ENCODE measurements around the gene ADI1.
A peak's percentile ranks its signal among the peaks of the same experiment; 100 is the strongest.
"Not testable (repeated sequence)": the region's sequence is repeated elsewhere in the genome, so short reads cannot be mapped to it uniquely, and the experiment has no call there.

ADI1 gene

GRCh38 chr2:3493615-3494007 lies 25.7 kb downstream of the ADI1 start:
- no peak for DNase-seq (ENCODE audit: low read depth)

- DNase-seq (ENCODE audit: low read depth) = peak; percentile 87
These were observed 26.2 kb downstream of the ADI1 start for GRCh38 chr2:3492951-3493614.

- not testable (repeated sequence) for DNase-seq (ENCODE audit: low read depth)
These were observed 26.9 kb downstream of the ADI1 start for GRCh38 chr2:3492475-3492787.

- no peak for DNase-seq (ENCODE audit: low read depth)
These were observed 27.4 kb downstream of the ADI1 start for GRCh38 chr2:3491716-3492474.

- no peak for DNase-seq (ENCODE audit: low read depth)
These were observed 28.0 kb downstream of the ADI1 start for GRCh38 chr2:3491306-3491705.

- no peak for DNase-seq (ENCODE audit: low read depth)
These were observed 28.9 kb downstream of the ADI1 start for GRCh38 chr2:3490191-3491170.

GRCh38 chr2:3489764-3490115 lies 29.6 kb downstream of the ADI1 start:
- DNase-seq (ENCODE audit: low read depth) = no peak

GRCh38 chr2:3488855-3489763 lies 30.2 kb downstream of the ADI1 start:
- no peak for DNase-seq (ENCODE audit: low read depth)

GRCh38 chr2:3488061-3488531 lies 31.2 kb downstream of the ADI1 start:
- DNase-seq (ENCODE audit: low read depth) = no peak

- no peak for DNase-seq (ENCODE audit: low read depth)
These were observed 31.9 kb downstream of the ADI1 start for GRCh38 chr2:3487432-3487831.

GRCh38 chr2:3487028-3487425 lies 32.3 kb downstream of the ADI1 start:
- DNase-seq (ENCODE audit: low read depth) = no peak

GRCh38 chr2:3486047-3487027 lies 33.0 kb downstream of the ADI1 start:
- no peak for DNase-seq (ENCODE audit: low read depth)

GRCh38 chr2:3485166-3485565 lies 34.2 kb downstream of the ADI1 start:
- no peak for DNase-seq (ENCODE audit: low read depth)

GRCh38 chr2:3483986-3484960 lies 35.1 kb downstream of the ADI1 start:
- no peak for DNase-seq (ENCODE audit: low read depth)

GRCh38 chr2:3483227-3483985 lies 35.9 kb downstream of the ADI1 start:
- no peak for DNase-seq (ENCODE audit: low read depth)

GRCh38 chr2:3482363-3482821 lies 36.9 kb downstream of the ADI1 start:
- DNase-seq (ENCODE audit: low read depth) = no peak

GRCh38 chr2:3481736-3482362 lies 37.5 kb downstream of the ADI1 start:
- DNase-seq (ENCODE audit: low read depth) = no peak

GRCh38 chr2:3481011-3481400 lies 38.3 kb downstream of the ADI1 start:
- DNase-seq (ENCODE audit: low read depth) = no peak
